ENCODE measurements around the gene NISCH.
A peak's percentile ranks its signal among the peaks of the same experiment; 100 is the strongest.

NISCH gene

DNA sequence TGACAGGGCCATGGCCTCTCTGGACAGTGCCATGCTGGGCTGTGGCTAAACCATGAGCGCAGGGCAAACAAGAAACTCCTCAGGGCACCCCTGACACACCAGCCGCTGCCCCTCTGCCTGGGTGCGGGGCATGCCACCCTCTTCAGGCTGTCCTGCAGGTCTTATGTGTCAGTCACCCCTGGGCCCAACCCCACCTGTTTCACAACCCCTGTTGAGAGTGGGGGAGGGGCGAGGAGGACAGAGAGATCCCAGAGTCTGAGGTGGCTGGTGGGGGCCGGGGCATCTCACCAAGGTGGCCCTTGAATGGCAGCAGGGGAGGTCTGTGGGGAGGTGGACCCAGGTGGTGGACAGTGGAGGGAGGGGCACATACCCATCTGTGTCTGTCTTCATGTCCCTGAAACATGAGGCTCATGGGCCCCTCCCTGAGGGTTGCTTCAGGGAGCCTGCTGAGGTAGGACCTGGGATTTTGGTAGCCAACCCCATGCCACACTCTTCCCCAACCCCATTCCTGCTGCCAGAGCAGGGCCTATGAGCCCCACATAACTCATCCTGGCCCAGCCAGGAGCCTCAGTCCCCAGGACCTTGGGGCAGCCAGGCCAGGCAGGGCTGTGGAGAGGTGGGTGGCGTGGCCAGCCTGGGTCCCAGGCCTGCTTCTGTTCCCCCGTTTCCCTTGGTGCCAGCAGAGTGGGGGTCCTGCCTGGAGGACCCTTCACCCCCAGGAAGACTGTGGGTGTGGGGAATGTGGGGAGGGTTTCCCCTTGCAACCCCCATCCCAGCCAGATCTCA, 38.0 kb downstream of the NISCH start:
- no peak for DNase-seq

DNA sequence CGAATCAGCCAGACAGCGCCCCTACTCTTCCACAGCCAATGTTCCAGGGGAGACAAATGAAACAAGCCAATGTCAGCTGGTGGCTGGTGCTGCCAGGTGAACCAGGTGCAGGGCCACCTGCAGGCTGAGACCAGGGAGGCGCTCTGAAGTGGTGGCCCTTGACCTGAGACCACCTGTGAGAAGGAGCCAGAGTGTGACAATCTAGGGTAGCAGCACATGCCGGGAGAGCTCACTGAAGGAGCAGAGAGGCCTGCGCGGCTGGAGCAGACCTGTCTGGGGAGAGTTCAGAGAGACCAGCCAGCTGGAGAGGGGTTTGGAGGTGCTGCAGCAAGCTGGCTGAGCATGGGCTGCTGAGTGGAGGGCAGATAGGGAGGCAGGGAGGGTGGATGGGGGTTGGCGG, 39.0 kb downstream of the NISCH start:
- DNase-seq = no peak

DNA sequence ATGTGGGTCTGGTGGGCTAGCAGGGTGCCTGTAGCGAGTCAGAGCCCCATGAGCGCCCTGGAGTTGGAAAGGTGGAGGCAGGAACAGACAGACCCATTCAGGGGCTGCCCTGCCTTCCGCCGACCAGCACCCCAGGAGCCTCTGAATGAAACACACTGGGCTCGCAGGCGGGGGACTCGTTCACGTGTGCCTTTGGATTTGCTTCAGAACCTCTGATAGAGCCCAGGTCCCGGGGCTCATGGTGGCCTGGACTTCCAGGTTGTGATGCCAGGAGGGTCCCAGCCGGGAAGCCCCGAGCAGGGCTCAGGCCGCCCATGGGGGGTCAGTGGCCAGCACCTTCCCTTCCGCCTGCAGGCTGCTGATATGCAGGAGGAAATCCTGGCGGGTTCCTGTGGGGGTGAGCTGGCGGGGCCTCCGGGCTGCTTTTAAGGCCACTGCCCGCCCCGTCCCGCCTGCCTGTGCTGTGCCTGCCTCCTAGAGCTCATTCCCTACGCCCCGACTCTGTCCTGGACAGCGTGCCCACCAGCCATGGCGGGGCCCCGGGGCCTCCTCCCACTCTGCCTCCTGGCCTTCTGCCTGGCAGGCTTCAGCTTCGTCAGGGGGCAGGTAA, 39.6 kb downstream of the NISCH start, which contains the start of gene STAB1:
TSS of gene STAB1 (plus strand) at position 453 of the 610 bp plus-strand sequence. CDS start at position 529, 76 bp downstream.
- DNase-seq = no peak

DNA sequence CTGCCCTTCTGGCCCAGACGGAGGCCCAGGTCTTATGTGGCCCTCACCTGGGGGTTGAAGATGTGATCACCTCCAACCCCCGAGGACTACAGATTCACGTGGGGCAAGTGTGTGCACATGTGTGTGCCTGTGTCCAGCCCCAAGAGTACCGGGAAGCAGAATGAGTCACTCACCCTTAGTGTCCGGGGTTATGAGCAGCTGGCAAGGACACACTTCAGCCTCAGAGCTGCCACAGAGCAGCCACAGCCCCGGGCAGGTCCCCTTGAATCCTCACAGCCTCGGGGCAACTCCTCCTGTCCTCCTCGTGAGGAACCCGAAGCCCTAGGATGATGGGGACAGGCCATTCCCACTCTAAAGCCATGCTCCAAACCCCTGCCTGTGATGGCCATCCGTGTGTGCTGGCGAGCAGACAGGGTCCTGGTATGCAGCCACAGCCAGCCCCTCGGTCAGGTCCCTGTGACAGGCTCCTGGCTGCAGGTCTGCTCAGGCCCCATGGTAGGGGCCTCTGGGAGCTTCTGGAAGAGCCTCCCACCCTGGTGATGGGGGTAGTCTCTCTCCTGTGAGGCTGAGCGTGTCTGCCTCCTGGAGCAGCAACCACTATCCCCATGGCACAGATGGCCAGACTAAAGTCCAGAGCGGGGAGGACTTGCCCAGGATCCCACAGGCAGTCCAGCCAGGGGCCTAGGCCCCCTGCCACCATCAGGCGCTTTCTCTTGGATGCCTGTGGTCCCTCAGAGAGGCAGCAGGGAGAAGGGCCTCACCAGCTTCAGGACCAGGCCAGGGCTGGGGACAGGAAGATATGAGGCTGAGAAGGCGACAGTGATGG, 40.6 kb downstream of the NISCH start:
- no peak for DNase-seq

DNA sequence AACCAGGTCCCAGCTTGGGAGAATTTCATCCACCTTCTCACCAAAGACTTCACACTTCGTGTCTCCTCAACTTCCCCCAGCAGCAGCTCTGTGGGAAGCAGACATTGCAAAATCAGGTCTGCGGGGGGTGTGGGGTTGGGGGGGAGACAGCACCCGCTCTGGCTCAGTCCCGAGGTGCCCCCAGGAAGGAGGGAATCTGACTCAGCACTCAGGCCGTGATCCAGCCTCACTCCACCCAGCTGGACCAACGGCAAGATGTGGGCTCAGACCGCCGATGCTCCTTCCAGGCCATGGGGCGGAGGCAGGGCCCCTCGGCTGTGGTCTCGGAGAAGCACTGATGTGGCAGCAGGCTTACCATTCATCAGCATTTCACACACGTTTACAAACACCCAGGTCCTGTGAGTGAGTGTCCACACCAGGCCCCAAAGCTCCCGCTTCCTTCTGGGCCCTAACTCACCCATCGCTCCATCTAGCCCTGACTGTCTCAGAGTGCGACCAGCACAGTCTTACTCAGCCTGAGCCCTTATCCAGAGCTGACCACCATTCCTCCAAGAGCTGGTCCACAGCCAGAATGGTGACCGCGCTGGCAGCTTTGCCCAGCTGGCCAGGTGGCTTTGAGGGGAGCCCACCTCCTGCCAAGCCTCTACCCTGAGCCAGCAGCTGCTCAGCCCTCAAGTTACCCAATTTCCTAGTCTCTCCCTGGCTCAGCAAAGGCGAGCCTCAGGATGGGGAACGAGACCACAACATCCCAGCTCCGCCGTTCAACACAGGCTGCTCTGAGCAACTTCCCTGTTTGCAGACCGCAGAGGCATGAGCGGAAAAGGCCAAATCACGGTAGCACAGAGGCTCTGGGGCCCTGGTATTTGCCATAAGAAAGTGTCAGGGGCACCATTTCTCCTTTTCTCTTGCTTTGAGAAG, 43.0 kb downstream of the NISCH start:
- peak; percentile 23 for DNase-seq

DNA sequence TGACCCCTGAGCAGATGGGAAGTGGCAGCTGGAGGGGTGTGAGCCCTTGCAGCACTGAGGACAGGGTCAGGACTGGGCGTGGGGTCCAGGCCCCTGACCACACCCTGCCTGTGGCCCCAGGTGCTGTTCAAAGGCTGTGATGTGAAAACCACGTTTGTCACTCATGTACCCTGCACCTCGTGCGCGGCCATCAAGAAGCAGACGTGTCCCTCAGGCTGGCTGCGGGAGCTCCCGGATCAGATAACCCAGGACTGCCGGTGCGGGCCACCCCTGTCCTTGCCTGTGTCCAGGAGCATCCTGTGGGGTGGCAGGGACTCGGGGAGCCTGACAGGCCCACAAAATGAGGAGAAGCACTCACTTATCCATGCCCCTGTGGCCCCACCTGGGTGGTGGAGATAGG, 45.6 kb downstream of the NISCH start:
- no peak for DNase-seq

DNA sequence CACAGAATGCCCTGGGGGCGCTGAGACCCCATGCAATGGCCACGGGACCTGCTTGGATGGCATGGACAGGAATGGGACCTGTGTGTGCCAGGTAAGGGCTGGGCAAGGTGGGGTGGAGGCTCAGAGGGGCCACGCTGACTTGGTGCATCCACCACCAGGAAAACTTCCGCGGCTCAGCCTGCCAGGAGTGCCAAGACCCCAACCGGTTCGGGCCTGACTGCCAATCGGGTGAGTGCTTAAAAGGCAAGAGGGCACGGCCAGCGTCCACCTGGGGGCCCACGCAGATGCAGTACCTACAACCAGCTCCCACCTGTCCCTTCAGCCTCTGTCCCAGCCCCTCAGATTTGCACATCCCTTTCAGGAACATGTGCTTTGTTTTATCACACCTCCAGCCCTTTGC, 46.6 kb downstream of the NISCH start:
- DNase-seq = no peak

DNA sequence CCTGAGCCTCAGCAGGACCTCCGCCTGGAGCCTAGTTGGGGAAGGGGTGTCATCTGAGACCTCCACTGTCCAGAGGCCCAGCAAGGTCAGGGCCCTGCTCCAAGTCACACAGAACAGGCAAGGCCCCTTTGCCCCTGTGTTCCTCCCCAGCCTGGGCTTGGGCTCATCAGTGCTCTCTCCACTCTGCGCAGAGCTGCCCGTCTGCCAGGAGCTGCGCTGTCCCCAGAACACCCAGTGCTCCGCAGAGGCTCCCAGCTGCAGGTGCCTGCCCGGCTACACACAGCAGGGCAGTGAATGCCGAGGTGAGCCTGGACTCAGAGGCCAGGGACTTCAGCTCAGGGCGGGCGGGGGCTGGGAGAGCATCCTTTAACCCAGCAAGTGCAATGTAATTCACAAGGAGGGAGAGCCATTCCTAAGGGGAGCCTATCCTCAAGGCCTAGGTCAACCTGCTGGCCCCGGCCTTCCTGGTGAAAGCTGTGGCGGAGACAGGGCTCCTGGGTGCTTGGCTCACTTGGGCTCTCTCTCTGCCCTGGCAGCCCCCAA, 47.5 kb downstream of the NISCH start:
- DNase-seq = no peak

DNA sequence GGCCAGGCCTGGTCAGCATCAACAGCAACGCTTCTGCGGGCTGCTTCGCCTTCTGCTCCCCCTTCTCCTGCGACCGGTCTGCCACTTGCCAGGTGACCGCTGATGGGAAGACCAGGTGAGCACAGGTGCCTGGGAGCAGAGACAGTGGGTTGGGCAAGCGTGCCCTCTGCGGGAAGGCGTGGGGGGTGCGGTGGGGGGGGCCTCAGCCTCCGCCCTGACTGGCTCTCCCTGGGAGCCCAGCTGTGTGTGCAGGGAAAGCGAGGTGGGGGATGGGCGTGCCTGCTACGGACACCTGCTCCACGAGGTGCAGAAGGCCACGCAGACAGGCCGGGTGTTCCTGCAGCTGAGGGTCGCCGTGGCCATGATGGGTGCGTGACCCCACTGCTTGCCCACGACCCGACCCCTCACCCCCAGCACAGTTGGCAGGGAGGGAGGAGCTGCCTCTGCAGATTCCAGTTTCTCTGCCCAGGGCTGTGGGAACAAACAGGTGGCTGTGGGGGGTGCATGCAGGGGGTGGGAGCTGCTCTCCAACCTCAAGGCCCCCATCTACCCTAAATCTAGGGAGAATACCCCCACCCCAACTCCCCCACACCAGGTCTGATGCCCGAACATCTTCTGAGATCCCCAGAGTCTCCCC, 48.5 kb downstream of the NISCH start:
- DNase-seq = no peak

DNA sequence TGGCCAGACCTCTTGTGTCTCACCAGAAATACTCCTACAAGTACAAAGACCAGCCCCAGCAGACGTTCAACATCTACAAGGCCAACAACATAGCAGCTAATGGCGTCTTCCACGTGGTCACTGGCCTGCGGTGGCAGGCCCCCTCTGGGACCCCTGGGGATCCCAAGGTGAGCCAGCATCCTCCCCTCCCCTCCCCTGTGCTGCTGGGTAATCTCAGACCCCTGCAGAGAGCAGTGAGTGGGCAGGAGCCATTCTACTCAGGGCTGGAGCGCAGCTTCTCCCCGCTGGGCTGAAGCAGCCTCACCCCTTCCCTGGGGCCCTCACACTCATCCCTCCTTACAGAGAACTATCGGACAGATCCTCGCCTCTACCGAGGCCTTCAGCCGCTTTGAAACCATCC, 49.6 kb downstream of the NISCH start:
- no peak for DNase-seq

DNA sequence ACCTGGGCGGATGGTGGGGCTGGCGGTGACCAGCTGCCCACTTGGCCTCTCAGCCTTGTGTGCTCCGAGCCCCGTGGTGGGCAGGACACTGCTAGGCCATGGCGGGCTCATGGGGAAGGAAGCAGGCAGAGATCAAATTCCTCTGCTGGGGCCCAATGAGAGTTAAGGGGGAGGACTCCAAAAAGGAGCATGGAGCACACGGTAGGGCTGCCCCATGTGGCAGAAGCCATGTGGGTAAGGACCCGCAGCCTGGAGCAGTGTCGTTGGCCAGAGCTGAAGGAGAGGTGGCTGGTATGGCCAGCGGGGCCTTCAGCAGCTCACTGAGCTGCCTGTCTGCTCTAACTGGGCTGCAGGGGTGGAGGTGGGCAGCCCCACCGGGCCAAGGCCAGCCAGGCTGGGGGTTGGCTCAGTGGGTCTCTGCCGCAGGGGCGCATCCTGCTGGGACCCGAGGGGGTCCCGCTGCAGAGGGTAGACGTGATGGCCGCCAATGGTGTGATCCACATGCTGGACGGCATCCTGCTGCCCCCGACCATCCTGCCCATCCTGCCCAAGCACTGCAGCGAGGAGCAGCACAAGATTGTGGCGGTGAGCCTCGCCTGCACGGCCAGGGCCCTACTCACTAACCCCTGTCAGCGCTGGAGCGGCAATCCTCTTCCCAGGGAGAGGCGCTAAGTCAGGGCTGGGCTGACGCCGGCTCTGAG, 51.0 kb downstream of the NISCH start:
- no peak for DNase-seq

DNA sequence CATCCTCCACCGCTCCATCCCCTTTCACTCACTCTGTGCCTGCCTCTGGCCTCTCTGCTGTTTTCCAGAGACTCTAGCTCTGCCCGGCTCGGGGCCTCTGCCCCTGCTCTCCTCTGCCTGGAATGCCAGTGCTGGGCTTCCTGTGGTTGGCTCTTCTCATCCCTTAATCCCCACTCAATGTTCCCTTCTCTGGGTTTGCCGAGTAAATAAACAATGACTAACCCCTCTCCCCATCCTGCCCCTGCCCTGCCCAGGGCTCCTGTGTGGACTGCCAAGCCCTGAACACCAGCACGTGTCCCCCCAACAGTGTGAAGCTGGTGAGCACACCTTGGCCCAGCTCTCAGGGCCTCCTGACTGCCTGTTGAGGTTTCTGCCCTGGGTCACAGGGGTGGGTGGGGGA, 52.0 kb downstream of the NISCH start:
- peak; percentile 37 for DNase-seq

DNA sequence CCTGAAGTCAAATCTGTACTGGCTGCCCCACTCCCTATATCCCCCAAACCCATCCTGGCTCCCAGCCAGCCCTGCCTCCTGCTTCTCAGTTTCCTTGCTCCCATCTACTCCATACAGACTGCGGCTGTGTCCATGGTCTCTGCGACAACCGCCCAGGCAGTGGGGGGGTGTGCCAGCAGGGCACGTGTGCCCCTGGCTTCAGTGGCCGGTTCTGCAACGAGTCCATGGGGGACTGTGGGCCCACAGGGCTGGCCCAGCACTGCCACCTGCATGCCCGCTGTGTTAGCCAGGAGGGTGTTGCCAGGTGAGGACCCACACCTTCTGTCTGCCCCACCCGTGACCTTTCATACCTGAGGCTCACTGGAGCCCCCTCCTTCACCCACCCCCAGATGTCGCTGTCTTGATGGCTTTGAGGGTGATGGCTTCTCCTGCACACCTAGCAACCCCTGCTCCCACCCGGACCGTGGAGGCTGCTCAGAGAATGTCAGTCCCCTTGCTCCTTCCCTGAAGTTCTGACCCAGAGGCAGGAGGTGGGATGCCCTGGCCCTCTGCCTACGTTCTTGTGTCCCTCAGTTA, 54.4 kb downstream of the NISCH start:
- DNase-seq = no peak

DNA sequence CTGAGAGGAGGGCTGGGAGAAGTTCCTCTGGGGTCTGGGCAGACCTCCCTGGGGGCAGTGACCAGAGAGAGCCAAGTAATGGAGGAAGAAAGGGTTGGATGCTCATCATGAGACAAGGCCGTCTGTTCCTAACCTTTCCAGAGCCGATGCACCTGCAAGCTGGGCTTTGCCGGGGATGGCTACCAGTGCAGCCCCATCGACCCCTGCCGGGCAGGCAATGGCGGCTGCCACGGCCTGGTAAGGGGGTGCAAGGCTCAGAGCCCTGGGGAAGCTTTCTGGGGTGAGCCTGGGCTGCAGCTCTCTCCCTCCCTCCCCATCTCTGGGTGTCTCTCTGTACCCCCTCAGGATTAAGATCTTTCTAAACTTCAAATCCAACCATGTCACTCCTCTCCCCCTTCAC, 56.1 kb downstream of the NISCH start:
- DNase-seq = no peak

DNA sequence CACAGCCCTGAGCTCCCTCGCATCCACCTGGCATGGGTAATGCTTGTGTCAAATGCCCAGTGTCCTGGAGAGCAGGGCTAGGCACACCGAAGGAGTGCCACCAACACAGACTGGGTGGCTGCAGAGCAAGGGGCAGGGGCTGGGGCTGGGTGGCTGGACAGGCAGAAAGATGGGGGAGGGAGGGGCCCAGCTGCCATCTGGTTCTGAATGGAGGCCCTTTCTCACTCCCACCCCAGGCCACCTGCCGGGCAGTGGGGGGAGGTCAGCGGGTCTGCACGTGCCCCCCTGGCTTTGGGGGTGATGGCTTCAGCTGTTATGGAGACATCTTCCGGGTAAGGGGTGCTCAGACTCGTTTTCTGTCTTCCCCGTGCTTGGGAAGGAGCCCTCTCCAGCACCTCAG, 56.7 kb downstream of the NISCH start:
- no peak for DNase-seq

DNA sequence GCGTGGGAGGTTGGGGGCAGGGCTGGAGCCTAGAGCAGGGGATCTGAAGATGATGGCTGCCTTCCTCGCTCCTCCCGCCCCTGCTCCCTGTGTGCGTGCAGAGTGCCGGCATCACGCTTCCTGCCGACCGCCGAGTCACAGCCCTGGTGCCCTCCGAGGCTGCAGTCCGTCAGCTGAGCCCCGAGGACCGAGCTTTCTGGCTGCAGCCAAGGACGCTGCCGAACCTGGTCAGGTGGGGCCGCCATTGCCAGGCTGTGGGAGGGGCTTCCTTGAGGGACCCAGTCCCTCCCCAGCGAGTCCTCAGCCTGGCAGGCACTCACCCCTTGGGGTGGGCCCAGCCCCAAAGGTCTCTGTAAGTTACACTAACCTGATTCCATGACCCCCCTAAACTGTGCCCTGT, 57.3 kb downstream of the NISCH start:
- no peak for DNase-seq

DNA sequence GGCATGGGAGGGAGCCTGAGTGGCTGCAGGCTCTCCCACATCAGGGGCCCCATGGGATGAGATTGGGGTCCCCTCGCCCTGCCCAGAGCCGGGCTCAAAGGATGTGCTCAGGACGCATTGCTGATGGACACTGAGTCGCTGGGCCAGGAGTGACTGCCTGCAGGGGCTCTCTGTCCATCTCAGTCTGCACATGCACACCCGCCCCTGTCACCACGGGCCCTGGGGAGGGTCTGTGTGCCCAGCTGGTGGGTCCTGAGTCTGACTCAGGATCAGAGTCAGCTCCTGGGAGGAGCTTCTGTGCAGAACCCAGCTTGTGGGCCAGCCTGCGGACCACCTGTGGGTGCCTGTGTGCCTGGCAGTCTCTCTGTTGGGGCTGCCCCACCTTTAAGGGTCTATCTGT, 57.9 kb downstream of the NISCH start:
- no peak for DNase-seq

DNA sequence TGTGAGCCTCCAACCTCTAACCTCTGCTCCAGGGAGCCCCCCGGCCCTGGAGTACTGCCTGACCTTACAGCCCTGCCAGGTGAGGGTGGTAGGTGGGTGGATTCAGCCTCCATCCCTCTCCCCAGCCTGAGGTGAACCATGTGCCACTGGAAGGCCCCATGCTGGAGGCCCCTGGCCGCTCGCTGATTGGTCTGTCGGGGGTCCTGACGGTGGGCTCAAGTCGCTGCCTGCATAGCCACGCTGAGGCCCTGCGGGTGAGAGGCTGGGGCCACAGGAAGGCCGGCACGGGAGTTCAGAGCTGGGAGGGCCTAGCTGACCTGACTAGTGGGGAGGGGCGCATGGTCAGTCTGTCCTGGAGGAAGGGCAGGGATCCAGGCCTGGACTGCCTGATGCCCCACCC, 59.2 kb downstream of the NISCH start:
- no peak for DNase-seq

DNA sequence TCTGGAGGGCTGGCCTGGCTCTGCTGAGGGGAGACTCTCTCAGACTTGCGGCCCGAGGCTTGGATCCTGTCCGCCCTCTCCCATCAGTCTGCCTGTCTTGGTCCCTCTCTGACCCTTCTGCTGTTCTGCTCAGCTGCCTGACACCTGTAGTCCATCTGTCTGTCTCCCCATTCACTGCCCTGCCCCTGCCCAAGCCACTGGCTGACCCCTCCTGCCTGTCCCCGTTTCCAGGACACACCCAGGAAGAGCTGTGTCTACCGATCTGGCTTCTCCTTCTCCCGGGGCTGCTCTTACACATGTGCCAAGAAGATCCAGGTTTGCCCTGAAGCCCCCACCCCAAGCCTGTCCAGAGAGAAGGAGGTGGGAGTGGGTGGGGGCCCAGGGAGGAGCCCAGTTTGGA, 59.8 kb downstream of the NISCH start:
- DNase-seq = no peak

DNA sequence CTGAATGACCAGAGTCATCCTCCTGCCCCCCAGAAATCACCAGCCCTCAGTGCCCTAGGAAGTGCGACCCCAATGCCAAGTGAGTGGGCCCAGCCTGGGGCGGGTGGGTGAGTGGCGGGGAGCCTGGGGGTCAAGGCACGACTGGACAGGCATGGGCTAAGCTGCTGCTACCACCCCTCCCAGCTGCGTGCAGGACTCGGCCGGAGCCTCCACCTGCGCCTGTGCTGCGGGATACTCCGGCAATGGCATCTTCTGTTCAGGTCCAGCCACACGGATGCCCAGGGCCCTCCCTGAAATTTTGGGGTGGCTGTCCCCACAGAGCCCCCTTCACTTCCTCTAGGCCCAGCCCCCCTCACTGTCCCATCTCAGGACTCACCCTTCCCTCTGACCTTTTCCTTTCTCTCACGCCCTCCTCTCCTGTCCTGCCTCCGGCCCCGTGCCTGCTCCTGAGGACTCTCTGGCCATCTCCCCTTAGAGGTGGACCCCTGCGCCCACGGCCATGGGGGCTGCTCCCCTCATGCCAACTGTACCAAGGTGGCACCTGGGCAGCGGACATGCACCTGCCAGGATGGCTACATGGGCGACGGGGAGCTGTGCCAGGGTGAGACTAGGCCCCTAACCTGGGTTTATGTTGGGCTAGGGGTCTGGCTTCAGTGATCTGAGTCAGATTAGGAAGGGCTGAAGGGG, 61.2 kb downstream of the NISCH start:
- DNase-seq = no peak

Data from fibroblast of skin of right quadriceps (primary cell).